Cardiac fibroblast (primary cell): Measurements from ENCODE around the gene SIDT2.

Experiments used
- DNase-seq, 2 donors: peaks; one replicate each; pipeline versions ENCODE4 v3.0.0 to v3.0.0-alpha.2; 2010; ENCODE audit warnings: low read depth in 2 of 2
- H3K4me3 ChIP-seq, 2 donors: replicated peaks in 1 of 2; 1 replicate in 1 of 2; 2 replicates in 1 of 2; pipeline ENCODE4 v1.5.1; 2011; ENCODE audit warnings: low read depth in 2 of 2, low read length in 2 of 2, mild to moderate bottlenecking in 2 of 2, moderate library complexity in 1 of 2
- CTCF ChIP-seq: IDR thresholded peaks from one replicate; pipeline ENCODE4 v1.5.1; 2011; ENCODE audit warnings: low read depth, mild to moderate bottlenecking, low read length, inconsistent platforms

The SIDT2 gene

DNA sequence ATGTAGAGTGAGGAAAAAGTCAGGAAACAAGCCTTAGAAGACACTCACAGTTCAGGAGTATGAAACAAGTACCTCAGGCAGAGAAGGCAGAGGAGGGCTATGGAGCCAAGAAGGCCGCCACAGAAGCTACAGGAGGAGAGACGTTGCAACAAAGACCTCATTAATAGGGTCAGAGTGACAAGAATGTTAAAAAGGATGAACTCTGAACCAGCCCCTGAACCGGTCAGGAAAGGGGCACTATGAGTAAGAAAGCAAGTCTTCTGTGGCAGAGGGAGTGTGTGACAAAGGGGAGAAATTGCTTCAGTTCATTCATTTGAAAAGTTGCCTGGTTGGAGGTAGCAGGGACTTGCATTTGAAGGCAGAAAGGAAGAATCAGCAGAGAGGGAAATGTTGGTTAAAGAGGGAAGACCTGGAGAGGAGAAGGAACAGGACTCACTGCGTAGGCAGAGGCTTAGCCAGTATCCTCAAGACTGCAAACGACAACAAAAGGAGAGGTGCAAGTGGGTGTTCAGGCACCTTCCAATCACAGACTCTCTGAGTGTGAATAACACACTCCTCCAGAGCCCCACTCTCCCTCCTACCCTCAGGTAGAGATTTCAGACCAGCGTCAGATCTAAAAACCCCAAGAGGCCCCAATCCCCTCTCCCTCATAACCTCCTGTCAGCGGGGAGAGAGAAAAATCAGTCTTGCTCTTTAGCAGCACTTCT, 36.0 kb downstream of the SIDT2 start:
- DNase-seq: no peak
- no peak for TF ChIP-seq CTCF
- H3K4me3 ChIP-seq: no peak overlapping the region

GRCh38 chr11:117217141-117218084, 38.9 kb downstream of the SIDT2 start:
- no peak for TF ChIP-seq CTCF
- H3K4me3 ChIP-seq: peak overlapping the region in 1 of 2 donors; percentile 2
- peak; percentile 79 to 98 for DNase-seq

DNA sequence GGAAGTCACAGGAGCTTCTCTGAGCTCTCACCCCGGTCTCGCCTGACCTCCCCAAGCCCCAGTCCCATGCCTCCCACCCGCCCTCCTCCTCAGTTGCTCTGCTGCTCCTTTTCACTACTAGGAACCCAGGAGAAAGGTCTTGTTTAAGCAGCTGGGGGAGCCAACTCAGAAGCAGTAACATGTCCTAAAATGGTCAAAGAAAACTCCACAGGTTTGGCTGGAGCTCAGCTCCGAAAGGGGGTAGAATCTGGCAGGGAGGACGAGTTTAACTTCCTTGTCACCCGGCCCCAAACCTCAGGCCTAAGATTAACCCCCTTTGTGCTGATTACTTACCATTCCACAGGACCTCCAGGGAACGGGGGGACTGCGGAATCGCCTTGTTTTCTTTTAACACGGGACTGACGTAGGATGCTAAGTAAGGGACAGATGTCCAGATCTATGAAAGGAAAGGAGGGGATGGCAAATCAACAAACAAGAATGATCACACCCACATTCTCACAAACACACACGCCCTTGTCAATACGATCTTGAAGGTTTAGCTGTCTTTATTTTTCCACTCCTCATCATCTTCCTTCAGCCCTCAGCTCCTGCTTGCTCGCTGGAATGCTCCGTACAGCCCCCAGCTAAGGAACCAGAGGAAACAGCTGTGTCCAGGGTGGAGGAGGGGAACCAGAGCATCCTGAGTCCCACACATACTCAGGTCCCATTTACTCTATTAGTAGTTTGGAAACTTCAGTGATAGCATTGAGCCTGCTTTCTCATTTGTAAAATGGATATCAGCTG, 39.8 kb downstream of the SIDT2 start:
- peak; percentile 75 to 91 for DNase-seq
- no peak for TF ChIP-seq CTCF
- H3K4me3 ChIP-seq: no peak overlapping the region

GRCh38 chr11:117219001-117219400, 40.5 kb downstream of the SIDT2 start:
- no peak for DNase-seq
- no peak overlapping the region for H3K4me3 ChIP-seq
- TF ChIP-seq CTCF: no peak

- DNase-seq: no peak
- H3K4me3 ChIP-seq: no peak overlapping the region
- TF ChIP-seq CTCF: no peak
Measured at GRCh38 chr11:117219455-117219854, 40.9 kb downstream of the SIDT2 start.

- H3K4me3 ChIP-seq: no peak overlapping the region
- TF ChIP-seq CTCF: no peak
- DNase-seq: no peak
Measured at GRCh38 chr11:117219995-117220394, 41.5 kb downstream of the SIDT2 start.
